NCI-H748 (cell line): Measurements from ENCODE around the gene SLC4A3.

Experiments
- DNase-seq: peaks from one replicate; lab custom pipeline; 2025; ENCODE audit not compliant: unreplicated experiment; lab: John Stamatoyannopoulos, UW

SLC4A3 gene

DNA sequence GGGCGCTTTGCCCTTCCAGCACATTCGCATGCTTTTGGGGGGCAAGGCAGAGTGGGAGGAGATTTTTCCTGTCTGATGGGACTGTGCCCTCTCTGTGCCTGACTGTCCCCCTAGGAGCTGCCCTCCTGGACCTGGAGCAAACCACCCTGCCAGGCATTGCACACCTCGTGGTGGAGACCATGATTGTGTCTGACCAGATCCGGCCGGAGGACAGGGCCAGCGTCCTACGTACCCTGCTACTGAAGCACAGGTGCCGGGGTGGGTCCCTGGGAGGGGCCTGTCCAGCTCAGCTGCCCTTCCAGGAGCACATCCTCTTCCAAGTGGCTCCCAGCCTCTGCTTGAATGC lies 5.3 kb downstream of the SLC4A3 start:
- no peak for DNase-seq

GRCh38 chr2:219633276-219634065 lies 6.0 kb downstream of the SLC4A3 start:
- DNase-seq, result no peak

DNA sequence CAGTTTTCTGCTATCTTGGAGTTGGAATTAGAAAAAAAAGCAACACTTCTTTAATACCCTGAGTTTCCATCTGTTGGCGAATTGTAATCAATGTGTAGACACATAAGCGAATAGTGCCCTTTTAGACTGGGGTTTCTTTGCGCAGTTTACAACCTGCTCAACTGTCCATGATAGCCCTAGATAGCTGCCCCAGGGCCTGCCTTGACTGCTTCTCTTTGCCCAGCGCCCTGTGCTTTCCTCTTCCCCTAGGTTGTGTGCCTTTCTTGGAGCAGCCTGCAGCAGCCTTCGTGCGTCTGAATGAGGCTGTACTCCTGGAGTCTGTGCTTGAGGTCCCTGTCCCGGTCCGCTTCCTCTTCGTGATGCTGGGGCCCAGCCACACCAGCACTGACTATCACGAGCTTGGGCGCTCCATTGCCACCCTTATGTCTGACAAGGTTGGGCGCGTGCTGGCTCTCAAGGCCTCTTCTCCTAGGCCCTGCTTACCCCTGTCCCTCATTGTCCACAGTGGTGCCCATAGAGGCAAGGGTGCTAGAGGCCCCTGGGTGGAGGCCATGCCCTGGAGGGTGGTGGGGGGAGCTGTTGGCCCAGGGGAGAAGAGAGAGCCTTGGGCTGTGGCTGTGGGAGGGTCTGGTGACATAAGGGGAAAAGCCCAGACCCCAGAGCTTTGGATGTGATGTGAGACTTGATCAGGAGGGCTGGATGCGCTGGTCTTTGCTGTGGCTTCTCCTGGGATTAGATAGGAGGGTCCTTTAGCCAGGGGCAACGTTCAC lies 6.9 kb downstream of the SLC4A3 start:
- DNase-seq, result no peak

DNA sequence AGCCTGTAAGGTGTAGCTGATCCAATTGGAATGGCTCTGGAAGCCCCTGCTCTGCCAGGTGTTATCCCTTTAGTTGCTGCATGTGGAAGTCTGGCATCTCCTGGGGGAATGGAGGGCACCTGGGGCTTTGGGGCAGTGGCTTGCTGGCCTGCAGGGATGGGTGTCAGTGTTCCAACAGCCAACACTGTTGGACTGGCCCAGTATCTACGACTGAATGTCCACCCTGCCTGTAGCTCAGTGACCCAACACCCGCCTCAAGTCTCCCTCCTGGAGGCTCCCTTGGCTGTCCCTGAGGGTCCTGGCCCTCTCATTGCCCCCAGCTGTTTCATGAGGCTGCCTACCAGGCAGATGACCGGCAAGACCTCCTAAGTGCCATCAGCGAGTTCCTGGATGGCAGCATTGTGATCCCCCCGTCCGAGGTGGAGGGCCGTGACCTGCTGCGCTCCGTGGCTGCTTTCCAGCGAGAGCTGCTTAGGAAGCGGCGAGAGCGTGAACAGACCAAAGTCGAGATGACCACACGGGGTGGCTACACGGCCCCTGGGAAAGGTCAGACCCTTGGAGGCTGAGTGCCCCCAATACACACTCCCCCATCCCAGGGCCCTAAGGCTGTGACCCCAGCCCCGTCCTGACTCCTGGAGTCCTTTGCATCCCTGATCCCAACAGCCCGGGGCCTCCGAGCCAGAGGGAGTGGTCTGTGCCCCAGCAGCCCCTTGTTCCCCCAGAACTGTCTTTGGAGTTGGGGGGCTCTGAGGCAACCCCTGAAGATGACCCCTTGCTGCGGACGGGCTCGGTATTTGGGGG lies 7.7 kb downstream of the SLC4A3 start:
- no peak for DNase-seq

GRCh38 chr2:219636144-219636915 lies 8.9 kb downstream of the SLC4A3 start:
- DNase-seq, result no peak

GRCh38 chr2:219636941-219637841 lies 9.8 kb downstream of the SLC4A3 start:
- no peak for DNase-seq

DNA sequence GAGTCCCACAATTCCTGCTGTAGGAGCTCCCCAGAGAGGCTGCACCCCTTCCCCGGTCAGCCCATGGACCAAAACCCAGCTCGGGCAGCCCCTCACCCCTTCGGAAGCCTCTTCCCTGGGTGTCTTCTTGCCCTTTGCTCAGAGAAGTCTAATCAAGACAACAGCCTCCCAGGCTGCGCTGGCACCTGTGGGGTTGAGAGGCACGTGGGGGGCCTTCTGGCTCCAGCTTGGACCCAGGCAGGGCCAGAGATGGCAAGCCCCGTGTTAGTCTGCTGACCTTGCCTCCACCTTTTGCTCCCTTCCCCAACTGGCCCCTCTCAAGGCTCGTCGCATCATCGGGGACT lies 10.4 kb downstream of the SLC4A3 start:
- no peak for DNase-seq

DNA sequence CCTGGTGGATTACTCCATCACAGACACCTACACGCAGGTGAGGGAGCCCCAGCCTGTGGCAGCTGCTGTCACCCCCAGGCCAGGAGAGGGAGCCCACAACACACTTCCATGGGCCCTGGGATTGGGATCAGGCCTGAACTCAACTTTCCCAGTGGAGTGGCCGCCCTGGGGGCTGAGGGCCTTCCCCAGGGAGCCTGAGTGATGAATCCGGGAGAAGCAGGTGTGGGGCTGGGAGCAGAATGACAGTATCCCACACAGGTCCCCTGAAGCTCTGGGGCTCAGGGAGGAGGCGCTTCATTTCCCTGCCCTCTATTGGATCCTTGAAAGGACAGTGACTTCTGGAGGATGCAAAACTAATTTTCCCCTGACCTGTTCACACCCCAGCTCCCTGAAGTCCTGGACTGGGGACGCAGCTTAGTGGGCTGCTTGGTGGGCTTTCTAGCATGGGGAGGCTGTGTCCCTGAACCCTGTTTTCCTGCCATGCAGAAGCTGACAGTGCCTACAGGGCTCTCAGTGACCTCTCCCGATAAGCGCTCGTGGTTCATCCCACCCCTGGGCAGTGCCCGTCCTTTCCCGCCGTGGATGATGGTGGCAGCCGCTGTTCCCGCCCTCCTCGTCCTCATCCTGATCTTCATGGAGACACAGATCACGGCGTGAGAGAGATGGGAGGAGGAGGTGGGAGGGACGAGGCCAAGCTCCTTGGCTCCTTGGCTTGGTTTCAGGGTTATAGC lies 11.0 kb downstream of the SLC4A3 start:
- no peak for DNase-seq

DNA sequence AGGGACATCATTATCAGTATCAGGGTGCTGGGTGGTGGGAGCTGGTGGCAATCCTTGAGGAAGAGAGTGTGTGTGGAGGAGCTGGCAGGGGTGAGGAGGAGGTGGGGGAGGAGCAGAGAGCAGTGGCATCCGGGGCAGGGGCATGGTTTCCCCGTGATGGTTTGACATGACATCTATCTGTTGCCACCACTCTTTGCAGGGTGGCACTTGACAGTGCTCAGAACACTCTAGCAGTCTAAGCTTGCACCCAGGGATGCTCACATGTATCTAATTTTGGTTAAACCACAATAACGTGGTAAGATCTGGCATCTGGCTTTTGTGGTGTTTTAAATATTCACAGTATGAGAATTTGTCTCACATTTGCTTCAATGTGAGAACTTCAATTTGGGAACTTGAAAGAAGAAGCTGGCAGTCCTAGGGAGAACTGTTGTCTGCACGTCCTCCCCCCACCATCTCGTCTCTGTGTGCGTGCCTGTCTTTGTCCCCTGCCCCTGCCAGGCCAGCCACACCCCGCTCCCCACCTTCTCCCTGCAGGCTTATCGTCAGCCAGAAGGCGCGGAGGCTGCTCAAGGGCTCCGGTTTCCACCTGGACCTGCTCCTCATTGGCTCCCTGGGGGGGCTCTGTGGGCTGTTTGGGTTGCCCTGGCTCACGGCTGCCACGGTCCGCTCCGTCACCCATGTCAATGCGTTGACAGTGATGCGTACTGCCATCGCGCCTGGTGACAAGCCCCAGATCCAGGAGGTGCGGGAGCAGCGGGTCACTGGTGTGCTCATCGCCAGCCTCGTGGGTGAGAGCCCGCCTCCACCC lies 11.7 kb downstream of the SLC4A3 start:
- no peak for DNase-seq

DNA sequence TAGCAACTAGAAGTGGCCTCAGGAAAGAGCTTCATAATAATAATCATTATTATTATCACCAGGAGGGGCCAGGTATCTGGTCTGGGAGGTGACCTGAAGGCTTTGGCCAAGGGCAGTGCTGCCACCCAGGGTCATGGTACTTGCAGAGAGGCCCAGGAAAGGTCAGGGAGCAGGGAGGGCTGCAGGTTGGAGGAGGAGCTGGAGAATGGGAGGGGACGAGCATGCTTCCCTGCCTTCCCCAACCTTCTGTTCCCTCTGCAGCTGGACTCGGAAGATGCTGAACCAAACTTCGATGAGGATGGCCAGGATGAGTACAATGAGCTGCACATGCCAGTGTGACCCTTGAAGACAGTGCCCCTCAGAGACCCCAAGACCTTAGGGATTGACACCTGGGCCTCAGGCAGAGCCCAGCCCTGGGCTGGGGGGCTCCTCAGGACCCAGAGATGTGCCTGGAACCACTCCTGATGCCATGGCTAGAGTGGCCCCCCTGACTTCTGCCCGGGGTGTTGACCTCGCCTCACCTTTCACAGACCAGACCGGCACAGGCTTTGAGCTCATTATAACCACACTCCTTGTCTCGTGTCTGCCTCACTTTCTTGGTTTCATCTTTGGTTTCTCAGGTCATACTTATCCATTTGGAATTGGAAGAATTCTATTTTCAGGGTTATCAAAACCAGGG lies 14.1 kb downstream of the SLC4A3 start:
- DNase-seq, result no peak

DNA sequence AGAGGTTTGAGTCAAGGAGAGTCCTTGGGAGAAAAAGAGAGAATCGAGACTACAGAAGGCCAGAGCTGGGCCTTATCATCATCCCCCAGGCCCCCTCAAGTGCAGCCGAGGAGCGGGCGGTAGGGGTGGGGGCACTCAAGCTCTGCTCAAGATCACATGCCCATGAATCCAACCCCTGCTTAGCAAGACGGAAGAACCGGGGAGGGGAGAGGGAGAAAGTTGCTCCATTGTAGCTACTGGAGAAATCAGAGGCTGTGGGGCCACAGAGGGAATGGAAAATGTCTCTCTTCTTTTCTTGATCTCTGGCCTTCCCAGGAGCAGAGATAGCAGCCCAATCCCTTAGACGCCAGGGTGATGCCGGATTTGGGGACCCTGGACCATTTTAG lies 14.6 kb downstream of the SLC4A3 start:
- DNase-seq, result no peak

DNA sequence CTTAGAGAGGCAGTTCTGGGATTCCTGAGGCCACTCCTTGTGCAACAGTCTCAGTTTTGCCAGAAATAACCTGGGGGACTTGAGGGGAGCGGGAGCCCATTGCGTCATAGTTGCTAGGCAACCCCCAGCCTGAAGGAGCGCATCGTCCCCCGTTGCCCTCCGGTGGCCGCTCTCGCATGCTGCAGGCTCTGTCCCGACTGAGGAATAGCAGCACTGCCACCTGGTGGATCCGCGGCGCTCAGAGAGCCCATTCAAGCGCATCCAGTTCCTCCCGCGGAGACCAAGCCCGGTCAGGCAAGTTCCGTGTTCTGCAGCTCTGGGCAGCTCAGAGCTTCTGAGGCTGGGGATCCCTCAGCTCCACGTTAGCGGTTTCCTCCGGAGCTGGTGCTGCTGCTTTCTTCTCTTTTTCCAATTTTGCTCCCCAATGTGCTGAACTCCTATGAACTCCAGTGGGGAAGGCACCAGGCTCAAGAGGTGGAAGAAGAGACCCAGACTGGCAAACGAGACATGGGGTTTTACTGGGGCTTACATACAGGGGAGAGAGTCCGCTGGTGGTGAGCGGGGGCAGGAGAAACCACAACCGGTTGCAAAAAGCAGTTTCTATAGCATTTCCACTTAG lies 15.1 kb downstream of the SLC4A3 start:
- peak; percentile 95 for DNase-seq

DNA sequence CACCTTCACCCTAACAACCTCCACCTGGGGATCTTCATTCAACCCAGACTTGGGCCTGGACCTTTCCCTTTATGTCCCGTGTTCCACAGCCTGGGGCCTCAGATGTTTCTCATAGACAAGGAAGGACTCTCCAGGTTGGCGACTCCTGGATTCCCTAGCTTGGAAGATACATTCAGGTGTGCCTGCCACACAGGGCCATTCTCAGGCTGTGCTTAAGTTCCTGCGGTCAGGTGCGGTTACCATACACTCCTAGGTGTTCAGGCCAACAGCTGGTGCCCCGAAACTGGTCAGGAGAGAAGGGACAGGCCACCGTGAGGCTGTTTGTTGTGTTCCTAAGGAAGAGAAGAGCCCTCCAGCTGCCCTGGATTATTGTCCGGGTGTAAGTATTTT lies 15.6 kb downstream of the SLC4A3 start:
- DNase-seq, result no peak

DNA sequence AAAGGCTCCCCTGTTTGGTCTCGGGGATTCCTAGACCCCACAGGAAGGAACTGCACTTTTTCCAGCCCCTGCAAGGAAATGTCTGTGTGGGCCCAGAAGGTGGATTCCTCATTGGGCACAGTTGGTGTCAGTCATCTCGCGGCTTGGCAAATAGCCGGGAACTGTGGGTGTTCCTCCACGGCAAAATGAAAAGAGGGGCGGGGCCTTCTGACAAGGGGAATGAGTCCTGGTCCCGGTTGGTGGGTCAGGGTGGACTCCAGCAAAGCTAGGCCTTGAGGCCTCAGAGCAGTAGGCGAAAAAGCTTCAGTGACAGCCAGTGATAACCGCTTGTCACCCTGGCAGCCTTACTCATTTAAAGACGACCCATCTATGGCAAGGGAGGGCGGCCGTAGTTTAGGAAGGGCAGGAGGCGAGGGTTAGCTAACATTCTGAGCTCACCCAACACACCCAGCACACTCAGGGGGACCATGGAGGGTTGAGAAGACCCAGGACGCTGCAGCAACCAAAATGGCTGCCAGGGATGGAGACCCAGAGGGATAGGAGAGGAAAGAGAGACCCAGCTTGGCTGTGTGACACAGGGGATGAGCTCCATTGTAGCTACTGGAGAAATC lies 16.5 kb downstream of the SLC4A3 start:
- no peak for DNase-seq

- peak; percentile 17 for DNase-seq
These were observed 17.5 kb downstream of the SLC4A3 start for GRCh38 chr2:219644801-219645480.

GRCh38 chr2:219645631-219646527 lies 18.4 kb downstream of the SLC4A3 start:
- no peak for DNase-seq
